NCI-H2227 treated with DMSO at 0.1 percent for 48 hours (cell line): ENCODE measurements around the gene CCDC146.
"Not testable (repeated sequence)": the region's sequence is repeated elsewhere in the genome, so short reads cannot be mapped to it uniquely, and the experiment has no call there.

Experiments used
- DNase-seq: peaks from one replicate; lab custom pipeline; 2025; lab: John Stamatoyannopoulos, UW

Gene CCDC146

GRCh38 chr7:77327932-77328628 is 205.7 kb downstream of the CCDC146 start:
- DNase-seq, result no peak

GRCh38 chr7:77328669-77329068 is 206.3 kb downstream of the CCDC146 start:
- DNase-seq, result no peak

- DNase-seq, result no peak
Observed at GRCh38 chr7:77329466-77330168, 207.2 kb downstream of the CCDC146 start.

GRCh38 chr7:77330169-77330882 is 207.9 kb downstream of the CCDC146 start:
- DNase-seq, result no peak

- peak; percentile 65 for DNase-seq
Observed at GRCh38 chr7:77331938-77332695, 209.7 kb downstream of the CCDC146 start.

GRCh38 chr7:77334039-77334438 is 211.6 kb downstream of the CCDC146 start:
- not testable (repeated sequence) for DNase-seq

- no peak for DNase-seq
Observed at GRCh38 chr7:77335581-77335980, 213.2 kb downstream of the CCDC146 start.

GRCh38 chr7:77337456-77337990 is 215.1 kb downstream of the CCDC146 start:
- no peak for DNase-seq

- no peak for DNase-seq
Observed at GRCh38 chr7:77338260-77338659, 215.8 kb downstream of the CCDC146 start.

GRCh38 chr7:77338883-77339629 is 216.6 kb downstream of the CCDC146 start:
- DNase-seq, result no peak

GRCh38 chr7:77339726-77340125 is 217.3 kb downstream of the CCDC146 start:
- no peak for DNase-seq
